OCI-LY3 (cell line): Measurements from ENCODE around the gene SLC5A10.

Experiments
- EZH2phosphoT487 ChIP-seq: fragments of 200-600 bp; shearing (Covaris generic); IDR thresholded peaks from 2 replicates; pipeline ENCODE4 v1.6.1; 2018; ENCODE audit warnings: antibody characterized with exemption, mixed run types, low read depth
- TF ChIP-seq, protein P1 (sequence below): fragments of 200-600, 300-600 bp; sonication (generic); IDR thresholded peaks from 2 replicates; pipeline ENCODE4 v1.5.1; 2014; ENCODE audit warnings: antibody characterized with exemption, low read length, low read depth

DNA sequence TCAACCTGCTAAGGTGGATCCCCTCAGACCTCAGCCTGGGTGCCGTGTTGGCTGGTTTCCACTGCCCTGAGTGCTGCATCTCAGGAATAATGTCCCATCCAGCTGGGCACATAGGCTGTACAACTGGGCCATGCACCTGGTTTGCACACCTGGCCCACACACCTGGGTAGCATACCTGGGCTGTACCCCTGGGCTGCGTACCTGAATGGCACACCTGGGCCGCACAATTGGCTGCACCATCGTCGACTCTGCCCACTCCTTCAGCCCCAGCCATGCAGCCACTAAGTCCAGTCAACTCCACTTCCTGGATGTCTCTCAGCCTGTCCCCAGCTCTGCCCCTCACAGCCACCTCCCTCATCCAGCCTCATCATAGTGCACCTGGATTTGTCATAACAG lies 7.9 kb downstream of the SLC5A10 start:
- TF ChIP-seq, protein P1, sequence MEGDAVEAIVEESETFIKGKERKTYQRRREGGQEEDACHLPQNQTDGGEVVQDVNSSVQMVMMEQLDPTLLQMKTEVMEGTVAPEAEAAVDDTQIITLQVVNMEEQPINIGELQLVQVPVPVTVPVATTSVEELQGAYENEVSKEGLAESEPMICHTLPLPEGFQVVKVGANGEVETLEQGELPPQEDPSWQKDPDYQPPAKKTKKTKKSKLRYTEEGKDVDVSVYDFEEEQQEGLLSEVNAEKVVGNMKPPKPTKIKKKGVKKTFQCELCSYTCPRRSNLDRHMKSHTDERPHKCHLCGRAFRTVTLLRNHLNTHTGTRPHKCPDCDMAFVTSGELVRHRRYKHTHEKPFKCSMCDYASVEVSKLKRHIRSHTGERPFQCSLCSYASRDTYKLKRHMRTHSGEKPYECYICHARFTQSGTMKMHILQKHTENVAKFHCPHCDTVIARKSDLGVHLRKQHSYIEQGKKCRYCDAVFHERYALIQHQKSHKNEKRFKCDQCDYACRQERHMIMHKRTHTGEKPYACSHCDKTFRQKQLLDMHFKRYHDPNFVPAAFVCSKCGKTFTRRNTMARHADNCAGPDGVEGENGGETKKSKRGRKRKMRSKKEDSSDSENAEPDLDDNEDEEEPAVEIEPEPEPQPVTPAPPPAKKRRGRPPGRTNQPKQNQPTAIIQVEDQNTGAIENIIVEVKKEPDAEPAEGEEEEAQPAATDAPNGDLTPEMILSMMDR = no peak
- TF ChIP-seq EZH2phosphoT487 = no peak
